ENCODE data around the gene DMAP1.

Gene DMAP1

GRCh38 chr1:44227211-44227610, 13.9 kb downstream of the DMAP1 start:
- in situ Hi-C loops (cut with HindIII; ENCODE audit: low sequenced_read_pairs): no loop called here

- in situ Hi-C loops (cut with HindIII; ENCODE audit: low sequenced_read_pairs): no loop called here
These were observed 14.9 kb downstream of the DMAP1 start for GRCh38 chr1:44228218-44228617.

- in situ Hi-C loops (cut with HindIII; ENCODE audit: low sequenced_read_pairs): no loop called here
These were observed 16.3 kb downstream of the DMAP1 start for GRCh38 chr1:44229435-44230167.

- in situ Hi-C loops (cut with HindIII; ENCODE audit: low sequenced_read_pairs): no loop called here
These were observed 17.5 kb downstream of the DMAP1 start for GRCh38 chr1:44230796-44231195.

- in situ Hi-C loops (cut with HindIII; ENCODE audit: low sequenced_read_pairs): no loop called here
These were observed 20.3 kb downstream of the DMAP1 start for GRCh38 chr1:44233593-44233992.

GRCh38 chr1:44235808-44236207, 22.5 kb downstream of the DMAP1 start:
- in situ Hi-C loops (cut with HindIII; ENCODE audit: low sequenced_read_pairs): no loop called here

GRCh38 chr1:44236490-44237272, 23.4 kb downstream of the DMAP1 start:
- in situ Hi-C loops (cut with HindIII; ENCODE audit: low sequenced_read_pairs): no loop called here

- in situ Hi-C loops (cut with HindIII; ENCODE audit: low sequenced_read_pairs): no loop called here
These were observed 24.6 kb downstream of the DMAP1 start for GRCh38 chr1:44237721-44238457.

- in situ Hi-C loops (cut with HindIII; ENCODE audit: low sequenced_read_pairs): no loop called here
These were observed 25.4 kb downstream of the DMAP1 start for GRCh38 chr1:44238660-44239059.

GRCh38 chr1:44239331-44239960, 26.2 kb downstream of the DMAP1 start:
- in situ Hi-C loops (cut with HindIII; ENCODE audit: low sequenced_read_pairs): no loop called here

- in situ Hi-C loops (cut with HindIII; ENCODE audit: low sequenced_read_pairs): no loop called here
These were observed 26.7 kb downstream of the DMAP1 start for GRCh38 chr1:44239961-44240371.

- in situ Hi-C loops (cut with HindIII; ENCODE audit: low sequenced_read_pairs): no loop called here
These were observed 27.8 kb downstream of the DMAP1 start for GRCh38 chr1:44240802-44241671.

GRCh38 chr1:44242746-44243145, 29.5 kb downstream of the DMAP1 start:
- in situ Hi-C loops (cut with HindIII; ENCODE audit: low sequenced_read_pairs): no loop called here

GRCh38 chr1:44243782-44244495, 30.7 kb downstream of the DMAP1 start:
- in situ Hi-C loops (cut with HindIII; ENCODE audit: low sequenced_read_pairs): no loop called here

- in situ Hi-C loops (cut with HindIII; ENCODE audit: low sequenced_read_pairs): no loop called here
These were observed 31.7 kb downstream of the DMAP1 start for GRCh38 chr1:44244986-44245385.

GRCh38 chr1:44246806-44247205, 33.5 kb downstream of the DMAP1 start:
- in situ Hi-C loops (cut with HindIII; ENCODE audit: low sequenced_read_pairs): no loop called here

GRCh38 chr1:44249543-44249942, 36.3 kb downstream of the DMAP1 start:
- in situ Hi-C loops (cut with HindIII; ENCODE audit: low sequenced_read_pairs): no loop called here

GRCh38 chr1:44250068-44250781, 37.0 kb downstream of the DMAP1 start:
- in situ Hi-C loops (cut with HindIII; ENCODE audit: low sequenced_read_pairs): no loop called here

GRCh38 chr1:44251486-44251885, 38.2 kb downstream of the DMAP1 start:
- in situ Hi-C loops (cut with HindIII; ENCODE audit: low sequenced_read_pairs): no loop called here
